ENCODE data around the gene OR2S2. TPM values are rescaled to one million over a fixed set of nuclear protein-coding genes. Genes with fewer than 3 reads are reported as not detected.

OR2S2 gene
- total RNA-seq, 1 experiment from 2014 or later = not detected

GRCh38 chr9:35930989-35931388 lies 27.0 kb downstream of the OR2S2 start:
- no TSS peak for BruUV-seq (replicated peaks)
- H3K4me1 ChIP-seq (ENCODE audit: insufficient read depth, low read length, poor library complexity, severe bottlenecking) = no peaks in the 10 kb centered on the region
- CTCF ChIA-PET = no interaction called here
- no peaks in the 10 kb centered on the region for H3K36me3 ChIP-seq (ENCODE audit: insufficient read depth, low read length, poor library complexity, severe bottlenecking)
- no peak overlapping the region for H3K4me3 ChIP-seq (ENCODE audit: low read depth, low read length, poor library complexity, severe bottlenecking)
- TF ChIP-seq EZH2 (IDR thresholded peaks at IDR 0.05; ENCODE audit: borderline replicate concordance, low read depth, low read length, poor library complexity, severe bottlenecking) = no peak
- TF ChIP-seq, protein P1, sequence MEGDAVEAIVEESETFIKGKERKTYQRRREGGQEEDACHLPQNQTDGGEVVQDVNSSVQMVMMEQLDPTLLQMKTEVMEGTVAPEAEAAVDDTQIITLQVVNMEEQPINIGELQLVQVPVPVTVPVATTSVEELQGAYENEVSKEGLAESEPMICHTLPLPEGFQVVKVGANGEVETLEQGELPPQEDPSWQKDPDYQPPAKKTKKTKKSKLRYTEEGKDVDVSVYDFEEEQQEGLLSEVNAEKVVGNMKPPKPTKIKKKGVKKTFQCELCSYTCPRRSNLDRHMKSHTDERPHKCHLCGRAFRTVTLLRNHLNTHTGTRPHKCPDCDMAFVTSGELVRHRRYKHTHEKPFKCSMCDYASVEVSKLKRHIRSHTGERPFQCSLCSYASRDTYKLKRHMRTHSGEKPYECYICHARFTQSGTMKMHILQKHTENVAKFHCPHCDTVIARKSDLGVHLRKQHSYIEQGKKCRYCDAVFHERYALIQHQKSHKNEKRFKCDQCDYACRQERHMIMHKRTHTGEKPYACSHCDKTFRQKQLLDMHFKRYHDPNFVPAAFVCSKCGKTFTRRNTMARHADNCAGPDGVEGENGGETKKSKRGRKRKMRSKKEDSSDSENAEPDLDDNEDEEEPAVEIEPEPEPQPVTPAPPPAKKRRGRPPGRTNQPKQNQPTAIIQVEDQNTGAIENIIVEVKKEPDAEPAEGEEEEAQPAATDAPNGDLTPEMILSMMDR (conservative IDR thresholded peaks at IDR 0.05; ENCODE audit: low read depth, low read length) = no peak
- no peaks in the 10 kb centered on the region for H3K9me3 ChIP-seq (ENCODE audit: low read depth, low read length, poor library complexity, severe bottlenecking)
- POLR2A ChIA-PET (ENCODE audit: low non-redundant PET) = no interaction called here
- intact Hi-C loops (cut with micrococcal nuclease; ENCODE audit: unreplicated experiment) = no loop called here
- no peak overlapping the region for H3K27ac ChIP-seq (ENCODE audit: low read depth, low read length, poor library complexity, severe bottlenecking)
- DNase-seq (ENCODE audit: low spot score) = no peak
- no peaks in the 10 kb centered on the region for H3K27me3 ChIP-seq (replicated peaks; ENCODE audit: insufficient read depth, low read depth, low read length, poor library complexity)

- H3K9me3 ChIP-seq (ENCODE audit: low read depth, low read length, poor library complexity, severe bottlenecking) = no peaks in the 10 kb centered on the region
- H3K27me3 ChIP-seq (replicated peaks; ENCODE audit: insufficient read depth, low read depth, low read length, poor library complexity) = no peaks in the 10 kb centered on the region
- DNase-seq (ENCODE audit: low spot score) = no peak
- H3K4me1 ChIP-seq (ENCODE audit: insufficient read depth, low read length, poor library complexity, severe bottlenecking) = no peaks in the 10 kb centered on the region
- TF ChIP-seq, protein P1 (conservative IDR thresholded peaks at IDR 0.05; ENCODE audit: low read depth, low read length) = no peak
- no peak for TF ChIP-seq EZH2 (IDR thresholded peaks at IDR 0.05; ENCODE audit: borderline replicate concordance, low read depth, low read length, poor library complexity, severe bottlenecking)
- BruUV-seq (replicated peaks) = no TSS peak
- H3K27ac ChIP-seq (ENCODE audit: low read depth, low read length, poor library complexity, severe bottlenecking) = no peak overlapping the region
- CTCF ChIA-PET = no interaction called here
- POLR2A ChIA-PET (ENCODE audit: low non-redundant PET) = no interaction called here
- no peaks in the 10 kb centered on the region for H3K36me3 ChIP-seq (ENCODE audit: insufficient read depth, low read length, poor library complexity, severe bottlenecking)
- intact Hi-C loops (cut with micrococcal nuclease; ENCODE audit: unreplicated experiment) = no loop called here
- no peak overlapping the region for H3K4me3 ChIP-seq (ENCODE audit: low read depth, low read length, poor library complexity, severe bottlenecking)
Measured at GRCh38 chr9:35930521-35930920, 27.4 kb downstream of the OR2S2 start.

GRCh38 chr9:35929453-35929718 lies 28.6 kb downstream of the OR2S2 start:
- ChIA-PET CTCF (no interaction called here), POLR2A (ENCODE audit: low non-redundant PET) (interaction anchor here (0.7 kb wide), 1 partner anchor 52 kb away, joined by 4 read pairs; no protein-coding TSS in a partner anchor)
- no peak for TF ChIP-seq EZH2 (IDR thresholded peaks at IDR 0.05; ENCODE audit: borderline replicate concordance, low read depth, low read length, poor library complexity, severe bottlenecking)
- TF ChIP-seq, protein P1 (conservative IDR thresholded peaks at IDR 0.05; ENCODE audit: low read depth, low read length) = no peak
- H3K9me3 ChIP-seq (ENCODE audit: low read depth, low read length, poor library complexity, severe bottlenecking) = no peaks in the 10 kb centered on the region
- H3K27ac ChIP-seq (ENCODE audit: low read depth, low read length, poor library complexity, severe bottlenecking) = no peak overlapping the region
- no peak for DNase-seq (ENCODE audit: low spot score)
- no peak overlapping the region for H3K4me3 ChIP-seq (ENCODE audit: low read depth, low read length, poor library complexity, severe bottlenecking)
- BruUV-seq (replicated peaks) = no TSS peak
- H3K27me3 ChIP-seq (replicated peaks; ENCODE audit: insufficient read depth, low read depth, low read length, poor library complexity) = no peaks in the 10 kb centered on the region
- H3K4me1 ChIP-seq (ENCODE audit: insufficient read depth, low read length, poor library complexity, severe bottlenecking) = no peaks in the 10 kb centered on the region
- intact Hi-C loops (cut with micrococcal nuclease; ENCODE audit: unreplicated experiment) = no loop called here
- H3K36me3 ChIP-seq (ENCODE audit: insufficient read depth, low read length, poor library complexity, severe bottlenecking) = no peaks in the 10 kb centered on the region

All from A673 (cell line).